Measurements from ENCODE around the gene DDX27.
A peak's percentile ranks its signal among the peaks of the same experiment; 100 is the strongest.

The DDX27 gene

DNA sequence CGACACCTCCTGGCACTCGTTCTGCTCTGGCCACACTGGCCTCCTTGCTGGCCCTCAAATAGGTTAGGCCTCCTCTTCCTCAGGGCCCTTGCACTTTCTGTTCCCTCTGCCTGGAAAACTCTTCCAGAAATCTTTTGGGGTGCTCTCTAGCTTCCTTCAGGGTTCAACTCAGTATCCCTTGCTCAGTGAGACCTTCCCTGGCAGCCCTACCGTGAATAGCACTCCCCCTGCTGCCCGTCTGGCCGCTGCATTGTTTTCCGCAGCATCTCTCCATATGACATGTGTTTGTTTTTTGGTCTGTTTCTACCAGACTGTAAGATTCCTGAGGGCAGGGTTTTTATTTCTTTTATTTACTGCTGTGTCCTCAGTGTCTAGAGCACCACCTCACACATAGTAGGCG is 6.7 kb downstream of the DDX27 start:
- no peak for ATAC-seq
- Mint-ChIP-seq H3K4me1 (peaks cover 21% of the 10 kb centered on the region), H3K4me3 (no peak overlapping the region), H3K27me3 (no peaks in the 10 kb centered on the region), H3K27ac (peak overlapping the region in 1 of 2 donors; percentile 61), H3K9me3 (no peaks in the 10 kb centered on the region)
- no peak for DNase-seq

DNA sequence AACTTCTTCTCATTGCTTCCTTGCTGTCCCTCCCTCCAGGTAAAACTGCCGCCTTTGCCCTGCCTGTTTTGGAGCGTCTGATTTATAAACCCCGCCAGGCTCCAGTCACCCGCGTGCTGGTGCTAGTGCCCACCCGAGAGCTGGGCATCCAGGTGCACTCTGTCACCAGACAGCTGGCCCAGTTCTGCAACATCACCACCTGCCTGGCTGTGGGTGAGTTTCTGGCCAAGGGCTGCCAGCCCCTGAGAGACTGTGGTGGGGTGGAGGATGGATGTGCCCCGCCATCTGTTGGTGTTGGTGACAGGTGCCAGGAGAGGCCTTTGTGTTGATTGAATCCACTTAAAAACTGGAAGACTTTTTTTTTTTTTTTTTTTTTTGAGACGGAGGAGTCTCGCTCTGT is 9.5 kb downstream of the DDX27 start:
- Mint-ChIP-seq H3K4me3 (no peak overlapping the region), H3K27ac (no peak overlapping the region), H3K27me3 (no peaks in the 10 kb centered on the region), H3K4me1 (peaks cover 18% of the 10 kb centered on the region), H3K9me3 (no peaks in the 10 kb centered on the region)
- no peak for ATAC-seq
- no peak for DNase-seq

DNA sequence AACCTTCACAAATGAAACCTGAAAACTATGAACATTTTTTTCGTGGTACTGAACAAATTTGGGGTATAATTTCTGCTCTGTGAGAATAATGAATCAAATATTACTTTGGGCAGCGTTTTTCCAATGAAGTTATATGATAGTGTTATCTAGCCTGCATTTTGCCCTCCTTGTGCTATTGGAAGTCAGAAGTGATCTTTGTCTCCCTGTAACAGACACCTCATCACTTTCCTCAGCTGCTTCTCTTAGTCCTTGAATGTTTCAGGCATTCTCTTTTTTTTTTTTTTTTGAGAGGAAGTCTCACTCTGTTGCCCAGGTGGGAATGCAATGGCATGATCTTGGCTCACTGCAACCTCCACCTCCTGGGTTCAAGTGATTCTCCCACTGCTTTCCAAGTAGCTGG is 10.2 kb downstream of the DDX27 start:
- Mint-ChIP-seq H3K27ac (peak overlapping the region in 1 of 2 donors; percentile 65), H3K27me3 (no peaks in the 10 kb centered on the region), H3K9me3 (no peaks in the 10 kb centered on the region), H3K4me3 (no peak overlapping the region), H3K4me1 (peaks cover 18% of the 10 kb centered on the region)
- DNase-seq (no peak), ATAC-seq (no peak)

DNA sequence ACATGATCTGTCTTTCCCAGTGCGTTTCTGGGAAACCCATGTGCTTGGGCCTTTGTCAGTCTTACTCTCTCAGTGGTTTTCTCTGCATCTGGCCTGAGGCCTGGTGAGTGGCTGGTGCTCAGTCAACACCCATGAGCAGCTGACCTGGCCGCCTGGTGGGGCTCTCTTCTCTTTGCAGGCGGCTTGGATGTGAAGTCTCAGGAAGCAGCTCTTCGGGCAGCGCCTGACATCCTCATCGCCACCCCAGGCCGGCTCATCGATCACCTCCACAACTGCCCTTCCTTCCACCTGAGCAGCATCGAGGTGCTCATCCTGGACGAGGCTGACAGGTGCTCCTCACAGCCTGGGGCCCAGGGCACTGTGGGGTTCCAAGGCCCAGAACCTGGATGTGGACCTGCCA is 10.8 kb downstream of the DDX27 start:
- DNase-seq (no peak), ATAC-seq (no peak)
- no peak overlapping the region for H3K4me3 Mint-ChIP-seq
- peaks cover 24% of the 10 kb centered on the region for H3K4me1 Mint-ChIP-seq
- H3K9me3 Mint-ChIP-seq: no peaks in the 10 kb centered on the region
- H3K27ac Mint-ChIP-seq: peak overlapping the region in 1 of 2 donors; percentile 71
- no peaks in the 10 kb centered on the region for H3K27me3 Mint-ChIP-seq

DNA sequence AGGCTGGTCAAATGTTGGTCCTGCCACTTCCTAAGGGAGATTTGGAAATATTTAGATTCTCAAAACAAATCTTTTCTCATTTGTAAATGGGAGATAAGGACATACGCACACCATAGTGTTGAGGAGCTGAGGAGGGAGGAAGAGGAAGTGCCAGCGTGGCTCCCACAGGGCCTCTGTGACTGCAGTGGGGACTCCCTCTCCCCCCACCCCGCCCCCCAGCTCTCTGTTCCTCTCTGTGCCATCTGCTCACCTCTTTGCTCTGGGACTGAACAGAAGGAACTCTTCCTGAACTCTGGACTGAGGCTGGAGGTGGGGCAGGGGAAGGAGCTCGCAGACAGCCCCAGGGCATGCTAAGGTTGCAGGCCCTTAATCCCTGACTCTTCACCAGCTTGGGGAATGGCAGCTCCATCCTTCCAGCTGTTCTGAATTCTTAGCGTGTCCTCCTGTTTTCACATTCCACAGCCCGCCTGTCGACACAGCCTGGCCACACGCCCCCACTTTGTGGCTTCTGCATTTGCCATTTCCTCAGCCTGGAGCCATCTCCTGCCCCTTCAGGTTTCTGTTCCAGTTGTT is 11.4 kb downstream of the DDX27 start:
- Mint-ChIP-seq H3K4me3 (no peak overlapping the region), H3K27me3 (no peaks in the 10 kb centered on the region), H3K27ac (peak overlapping the region; percentile 55 to 95), H3K4me1 (peaks cover 22% of the 10 kb centered on the region), H3K9me3 (no peaks in the 10 kb centered on the region)
- DNase-seq (no peak), ATAC-seq (no peak)

DNA sequence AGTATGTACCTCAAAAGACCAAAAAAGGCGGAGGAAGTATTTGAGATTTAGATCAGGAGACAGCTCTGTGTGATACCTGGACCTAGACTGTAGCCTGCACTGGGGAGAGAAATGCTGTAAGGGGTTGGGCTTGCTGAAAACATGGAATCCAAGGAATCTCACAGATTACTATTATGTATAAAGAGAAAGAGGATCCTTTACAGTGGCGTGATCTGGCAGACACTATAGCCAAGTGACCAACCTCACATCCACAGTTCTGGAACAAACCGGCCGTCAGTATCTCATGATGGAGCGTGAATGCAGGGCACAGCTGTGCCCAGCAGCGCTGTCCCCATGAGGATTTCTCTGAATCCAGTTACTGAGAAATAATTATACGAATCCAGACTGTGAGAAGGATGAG is 12.3 kb downstream of the DDX27 start:
- H3K9me3 Mint-ChIP-seq: no peaks in the 10 kb centered on the region
- H3K27ac Mint-ChIP-seq: no peak overlapping the region
- H3K4me1 Mint-ChIP-seq: peaks cover 20% of the 10 kb centered on the region
- ATAC-seq: no peak
- DNase-seq: no peak
- no peaks in the 10 kb centered on the region for H3K27me3 Mint-ChIP-seq
- no peak overlapping the region for H3K4me3 Mint-ChIP-seq

DNA sequence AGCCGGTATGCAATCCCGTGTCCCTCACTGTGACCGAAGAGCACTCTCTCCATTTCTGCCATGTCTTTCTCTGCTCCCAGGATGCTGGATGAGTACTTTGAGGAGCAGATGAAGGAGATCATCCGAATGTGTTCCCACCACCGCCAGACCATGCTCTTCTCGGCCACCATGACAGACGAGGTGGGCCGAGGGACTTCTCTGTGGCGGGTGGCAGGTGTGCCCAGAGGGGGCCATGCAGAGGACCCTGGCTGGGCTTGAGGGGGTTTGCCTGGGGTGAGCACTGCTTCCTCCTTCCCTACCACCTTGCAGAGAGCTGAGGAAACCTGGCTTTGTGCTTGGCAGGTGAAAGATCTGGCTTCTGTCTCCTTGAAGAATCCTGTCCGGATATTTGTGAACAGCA is 14.0 kb downstream of the DDX27 start:
- ATAC-seq (no peak), DNase-seq (no peak)
- peaks cover 20% of the 10 kb centered on the region for H3K4me1 Mint-ChIP-seq
- H3K4me3 Mint-ChIP-seq: no peak overlapping the region
- no peak overlapping the region for H3K27ac Mint-ChIP-seq
- no peaks in the 10 kb centered on the region for H3K9me3 Mint-ChIP-seq
- no peaks in the 10 kb centered on the region for H3K27me3 Mint-ChIP-seq

DNA sequence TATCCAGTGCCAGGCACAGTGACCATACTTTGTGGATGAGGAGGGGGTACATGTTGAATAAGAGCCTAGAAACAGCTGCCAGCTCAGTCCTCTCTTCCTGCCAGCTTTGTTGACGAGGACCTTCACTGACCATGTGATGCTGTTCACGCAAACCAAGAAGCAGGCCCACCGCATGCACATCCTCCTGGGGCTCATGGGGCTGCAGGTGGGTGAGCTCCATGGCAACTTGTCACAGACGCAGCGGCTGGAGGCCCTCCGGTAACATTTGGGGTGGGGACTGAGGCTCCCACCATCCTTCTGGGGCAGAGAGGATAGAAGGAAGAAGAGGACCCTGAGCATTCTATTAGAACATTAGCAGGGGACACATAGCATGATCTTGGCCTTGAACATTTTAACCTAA is 15.6 kb downstream of the DDX27 start:
- Mint-ChIP-seq H3K4me3 (no peak overlapping the region), H3K4me1 (peaks cover 20% of the 10 kb centered on the region), H3K27me3 (no peaks in the 10 kb centered on the region), H3K9me3 (no peaks in the 10 kb centered on the region), H3K27ac (peak overlapping the region in 1 of 2 donors; percentile 50)
- DNase-seq (no peak), ATAC-seq (no peak)

DNA sequence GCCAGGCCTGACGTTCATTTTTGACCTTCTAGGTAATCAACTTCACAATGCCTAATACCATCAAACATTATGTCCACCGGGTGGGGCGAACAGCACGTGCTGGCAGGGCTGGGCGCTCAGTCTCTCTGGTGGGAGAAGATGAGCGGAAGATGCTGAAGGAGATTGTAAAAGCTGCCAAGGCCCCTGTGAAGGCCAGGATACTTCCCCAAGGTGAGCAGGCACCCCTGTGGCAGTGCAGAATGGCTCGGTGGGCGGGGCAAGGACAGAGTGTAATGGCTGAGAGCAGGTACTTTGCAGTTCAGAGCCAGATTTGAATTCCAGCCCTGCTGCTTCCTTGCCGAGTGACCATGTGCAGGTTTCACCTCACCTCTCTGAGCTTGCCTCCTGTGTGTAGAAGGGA is 17.1 kb downstream of the DDX27 start:
- no peak for ATAC-seq
- Mint-ChIP-seq H3K27me3 (no peaks in the 10 kb centered on the region), H3K27ac (no peak overlapping the region), H3K4me3 (no peak overlapping the region), H3K4me1 (peaks cover 7% of the 10 kb centered on the region), H3K9me3 (no peaks in the 10 kb centered on the region)
- no peak for DNase-seq

DNA sequence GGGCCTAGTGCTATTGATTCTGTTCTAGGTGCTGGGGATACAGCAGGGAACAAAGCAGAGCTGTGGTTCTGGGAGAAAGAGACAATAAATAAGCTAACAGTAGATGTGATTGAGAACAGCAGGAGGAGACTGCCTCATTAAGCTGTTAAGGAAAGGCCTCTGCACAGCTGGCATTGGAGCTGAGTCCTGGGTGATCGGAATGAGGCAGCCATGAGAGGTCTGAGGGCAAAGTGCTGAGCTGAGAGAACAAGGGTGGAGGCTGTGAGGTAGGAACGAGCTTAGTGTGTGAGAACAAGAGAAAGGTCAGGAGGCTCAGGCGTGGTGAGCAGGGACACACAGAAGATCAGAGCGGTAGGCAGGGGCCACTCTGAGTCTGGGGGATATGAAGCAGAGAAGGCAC is 18.3 kb downstream of the DDX27 start:
- no peak for DNase-seq
- no peak overlapping the region for H3K4me3 Mint-ChIP-seq
- no peaks in the 10 kb centered on the region for H3K27me3 Mint-ChIP-seq
- no peak for ATAC-seq
- peak overlapping the region in 1 of 2 donors; percentile 17 for H3K27ac Mint-ChIP-seq
- H3K9me3 Mint-ChIP-seq: no peaks in the 10 kb centered on the region
- H3K4me1 Mint-ChIP-seq: peaks cover 7% of the 10 kb centered on the region

DNA sequence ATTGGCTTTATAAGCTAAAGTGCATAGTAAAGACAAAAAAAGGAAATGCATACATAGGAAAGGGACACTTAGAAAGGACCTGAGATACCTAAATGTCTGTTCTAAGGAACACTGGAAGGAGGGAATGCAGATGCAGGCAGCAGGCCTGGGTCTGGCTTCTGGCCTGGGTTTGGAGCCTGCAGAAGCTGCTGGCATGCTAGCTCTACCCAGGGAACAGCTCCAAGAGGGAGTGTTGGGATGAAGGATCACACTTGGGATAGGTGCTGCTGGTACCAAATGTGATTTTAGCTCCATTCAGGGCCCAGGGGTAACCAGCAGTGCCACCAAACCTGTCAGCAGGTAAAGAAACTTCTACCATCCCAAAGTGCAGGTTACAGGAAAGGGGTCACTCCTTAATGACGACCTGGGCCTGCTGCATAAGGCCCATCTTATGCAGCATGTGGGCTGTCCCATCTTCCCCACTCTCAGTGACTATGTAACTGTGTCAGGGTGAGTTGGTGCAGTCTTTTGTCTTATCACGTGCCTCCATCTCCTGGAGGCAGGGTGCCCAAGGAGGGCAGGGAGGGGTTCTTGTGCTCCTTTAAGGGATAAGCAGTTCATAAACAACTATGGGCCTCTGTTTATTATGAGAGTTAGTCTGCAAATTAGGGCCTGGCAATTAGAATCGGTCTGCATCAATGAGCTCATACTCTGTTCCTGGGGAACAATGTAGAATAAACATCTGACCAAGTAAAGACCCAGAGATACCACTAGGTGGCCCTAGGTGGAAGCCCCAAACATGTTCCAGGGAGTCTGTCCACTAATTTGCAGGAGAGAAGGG is 26.9 kb downstream of the DDX27 start:
- Mint-ChIP-seq H3K9me3 (no peaks in the 10 kb centered on the region), H3K4me1 (peaks cover 5% of the 10 kb centered on the region), H3K4me3 (no peak overlapping the region), H3K27ac (peak overlapping the region in 1 of 2 donors; percentile 42), H3K27me3 (no peaks in the 10 kb centered on the region)
- ATAC-seq: peak; percentile 84
- peak; percentile 9 to 30 for DNase-seq

DNA sequence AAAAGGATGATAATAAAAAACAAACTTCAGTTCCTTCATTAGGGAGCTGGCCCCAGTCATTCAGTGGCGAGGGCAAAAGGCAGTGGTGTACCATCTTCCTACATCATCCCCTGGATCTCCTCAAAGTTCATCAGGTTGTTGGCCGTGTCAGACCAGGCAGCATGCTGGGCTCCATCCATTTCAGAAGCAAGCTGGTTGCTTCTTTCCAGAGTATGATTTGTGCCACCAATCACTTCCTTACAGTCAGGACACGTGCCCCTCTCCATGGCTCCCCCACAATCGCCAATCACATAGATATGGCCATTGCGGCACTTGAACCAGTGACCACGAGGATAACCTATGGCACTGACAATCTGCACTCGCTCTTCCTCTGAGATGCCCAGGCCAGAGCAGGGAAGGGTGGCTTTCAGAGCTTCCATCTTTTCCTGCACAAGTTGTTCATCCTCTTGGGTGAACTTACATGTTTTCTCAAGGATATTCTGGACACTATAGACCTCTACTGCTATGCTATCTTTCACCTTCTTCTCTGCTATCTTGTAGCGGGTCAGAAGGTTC is 28.0 kb downstream of the DDX27 start:
- ATAC-seq: no peak
- Mint-ChIP-seq H3K27me3 (no peaks in the 10 kb centered on the region), H3K4me3 (no peak overlapping the region), H3K9me3 (no peaks in the 10 kb centered on the region), H3K27ac (peak overlapping the region; percentile 72 to 96), H3K4me1 (peaks cover 5% of the 10 kb centered on the region)
- no peak for DNase-seq

DNA sequence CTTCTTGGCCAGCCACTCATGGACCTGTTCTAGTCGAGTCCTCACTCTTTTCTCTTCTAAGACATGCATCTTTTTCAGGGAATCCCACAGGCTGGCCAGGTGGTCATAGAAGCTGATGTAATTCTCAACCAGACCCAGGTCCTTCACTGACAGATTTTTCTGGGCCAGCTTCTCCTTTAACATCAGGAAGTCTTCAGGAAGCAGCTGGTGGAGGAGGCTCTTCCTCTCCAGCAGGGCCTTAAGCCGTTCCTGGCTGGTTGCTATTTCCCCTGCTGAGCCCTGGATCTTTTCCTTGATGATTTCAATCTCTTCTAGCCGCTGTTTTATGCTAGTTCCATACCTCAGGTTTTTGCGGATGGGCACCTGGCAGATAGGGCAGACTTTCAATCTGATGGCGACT is 28.6 kb downstream of the DDX27 start:
- Mint-ChIP-seq H3K27me3 (no peaks in the 10 kb centered on the region), H3K4me3 (no peak overlapping the region), H3K4me1 (peaks cover 5% of the 10 kb centered on the region), H3K9me3 (no peaks in the 10 kb centered on the region), H3K27ac (peak overlapping the region; percentile 72 to 96)
- DNase-seq: no peak
- no peak for ATAC-seq

DNA sequence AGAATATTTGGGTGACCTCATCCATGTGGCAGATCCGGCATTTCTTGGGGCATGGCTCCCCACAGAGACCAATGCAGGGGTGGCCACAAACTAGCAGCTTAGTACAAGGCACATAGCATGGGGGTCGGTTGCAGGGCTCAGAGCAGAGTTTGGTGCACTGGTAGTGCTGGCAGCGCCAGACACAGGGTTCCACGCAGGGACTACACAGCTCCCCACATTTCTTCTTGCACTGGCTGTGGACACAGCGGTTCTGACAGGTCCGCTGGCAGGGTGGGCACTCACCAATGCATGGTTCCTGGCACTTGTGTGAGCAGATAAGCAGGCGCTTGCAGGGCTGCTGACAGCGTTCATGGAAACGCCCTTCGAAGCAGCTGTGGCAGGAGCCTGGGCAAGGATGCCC is 29.1 kb downstream of the DDX27 start:
- Mint-ChIP-seq H3K27ac (peak overlapping the region; percentile 6 to 96), H3K4me3 (no peak overlapping the region), H3K27me3 (no peaks in the 10 kb centered on the region), H3K9me3 (no peaks in the 10 kb centered on the region), H3K4me1 (peaks cover 5% of the 10 kb centered on the region)
- ATAC-seq (no peak), DNase-seq (no peak)

DNA sequence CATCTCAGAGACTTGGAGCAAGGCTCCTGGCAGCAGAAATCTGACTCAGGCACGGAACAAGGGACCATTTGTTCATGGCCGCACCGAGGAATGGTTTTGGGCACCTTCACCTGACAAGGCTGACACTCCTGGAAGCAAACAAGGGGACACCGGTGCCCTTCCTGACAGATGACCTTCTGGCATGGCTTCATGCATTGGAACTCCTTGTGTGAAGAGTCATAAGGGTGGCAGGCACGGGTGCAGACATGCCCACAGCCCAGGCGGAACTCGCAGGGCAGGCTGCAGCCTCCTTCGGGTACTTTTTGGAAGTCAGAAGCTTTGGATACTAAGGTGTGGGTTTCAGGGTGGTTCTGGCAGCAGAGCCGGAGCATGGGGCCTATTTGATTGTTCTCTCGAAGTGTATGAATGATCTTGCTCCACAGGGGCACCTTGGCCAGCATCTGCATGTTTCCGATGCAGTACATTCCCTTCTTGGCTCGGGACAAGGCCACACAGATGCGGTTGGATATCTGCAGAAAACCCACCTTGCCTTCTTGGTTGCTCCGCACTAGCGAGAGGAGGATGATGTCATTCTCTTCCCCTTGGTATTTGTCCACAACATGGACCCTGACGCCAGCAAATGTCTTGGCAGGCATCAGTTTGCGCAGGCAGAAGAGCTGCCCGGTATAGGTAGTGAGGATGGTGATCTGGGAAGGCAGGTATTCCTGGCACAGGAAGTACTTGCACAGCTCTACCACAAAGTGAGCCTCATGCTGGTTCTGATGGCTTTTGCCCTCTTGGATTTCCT is 29.9 kb downstream of the DDX27 start:
- H3K4me1 Mint-ChIP-seq: peaks cover 5% of the 10 kb centered on the region
- no peak overlapping the region for H3K4me3 Mint-ChIP-seq
- DNase-seq: no peak
- ATAC-seq: no peak
- no peak overlapping the region for H3K27ac Mint-ChIP-seq
- H3K27me3 Mint-ChIP-seq: no peaks in the 10 kb centered on the region
- H3K9me3 Mint-ChIP-seq: no peaks in the 10 kb centered on the region
